RWPE1 (cell line): Measurements from ENCODE around the gene MCAT.

Experiments used
- CTCF ChIA-PET: fragments of 350-600 bp; sonication (Branson Sonifier 250); formaldehyde crosslinking; extraction: SDS; loops from one replicate; lab custom pipeline; 2021; lab: Yijun Ruan, JAX
- POLR2A ChIA-PET: fragments of 400-600 bp; formaldehyde crosslinking; extraction: SDS; loops from one replicate; lab custom pipeline; 2020; ENCODE audit warnings: antibody characterized with exemption; ENCODE audit not compliant: low non-redundant PET; lab: Yijun Ruan, JAX
- DNase-seq: peaks from one replicate; pipeline ENCODE4 v3.0.0; 2012; ENCODE audit warnings: low spot score
- H3K27ac ChIP-seq: fragments of 450-650 bp; 2 replicates; pipeline ENCODE4 v1.5.1; 2017
- TF ChIP-seq, protein P1 (sequence below): fragments of 450-650 bp; conservative IDR thresholded peaks from 2 replicates; pipeline ENCODE4 v1.5.1; 2017; ENCODE audit warnings: low read depth, mild to moderate bottlenecking

The MCAT gene

DNA sequence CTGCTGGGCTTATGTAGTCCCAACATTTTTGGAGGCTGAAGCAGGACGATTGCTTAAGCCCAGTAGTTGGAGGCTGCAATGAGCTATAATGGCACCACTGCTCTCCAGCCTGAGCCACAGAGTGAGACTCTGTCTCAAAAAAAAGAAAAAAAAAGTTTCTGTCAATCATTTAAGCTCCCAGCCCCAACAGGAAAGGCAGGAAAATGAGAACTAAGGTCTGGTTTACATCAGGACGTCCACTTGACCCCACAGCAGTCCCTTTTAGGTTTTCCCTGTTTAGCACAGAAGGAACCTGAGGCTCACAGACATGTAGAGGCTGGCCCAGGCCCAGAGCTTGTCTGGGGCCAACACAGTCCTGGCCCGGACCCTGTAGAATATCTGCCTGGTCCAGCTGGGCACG, 44.8 kb downstream of the MCAT start:
- no peak overlapping the region for H3K27ac ChIP-seq
- ChIA-PET POLR2A (no interaction called here), CTCF (interaction anchor here (1.4 kb wide), 1 partner anchor 8 kb away, joined by 11 read pairs; no protein-coding TSS in a partner anchor)
- no peak for DNase-seq
- TF ChIP-seq, protein P1, sequence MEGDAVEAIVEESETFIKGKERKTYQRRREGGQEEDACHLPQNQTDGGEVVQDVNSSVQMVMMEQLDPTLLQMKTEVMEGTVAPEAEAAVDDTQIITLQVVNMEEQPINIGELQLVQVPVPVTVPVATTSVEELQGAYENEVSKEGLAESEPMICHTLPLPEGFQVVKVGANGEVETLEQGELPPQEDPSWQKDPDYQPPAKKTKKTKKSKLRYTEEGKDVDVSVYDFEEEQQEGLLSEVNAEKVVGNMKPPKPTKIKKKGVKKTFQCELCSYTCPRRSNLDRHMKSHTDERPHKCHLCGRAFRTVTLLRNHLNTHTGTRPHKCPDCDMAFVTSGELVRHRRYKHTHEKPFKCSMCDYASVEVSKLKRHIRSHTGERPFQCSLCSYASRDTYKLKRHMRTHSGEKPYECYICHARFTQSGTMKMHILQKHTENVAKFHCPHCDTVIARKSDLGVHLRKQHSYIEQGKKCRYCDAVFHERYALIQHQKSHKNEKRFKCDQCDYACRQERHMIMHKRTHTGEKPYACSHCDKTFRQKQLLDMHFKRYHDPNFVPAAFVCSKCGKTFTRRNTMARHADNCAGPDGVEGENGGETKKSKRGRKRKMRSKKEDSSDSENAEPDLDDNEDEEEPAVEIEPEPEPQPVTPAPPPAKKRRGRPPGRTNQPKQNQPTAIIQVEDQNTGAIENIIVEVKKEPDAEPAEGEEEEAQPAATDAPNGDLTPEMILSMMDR: no peak

DNA sequence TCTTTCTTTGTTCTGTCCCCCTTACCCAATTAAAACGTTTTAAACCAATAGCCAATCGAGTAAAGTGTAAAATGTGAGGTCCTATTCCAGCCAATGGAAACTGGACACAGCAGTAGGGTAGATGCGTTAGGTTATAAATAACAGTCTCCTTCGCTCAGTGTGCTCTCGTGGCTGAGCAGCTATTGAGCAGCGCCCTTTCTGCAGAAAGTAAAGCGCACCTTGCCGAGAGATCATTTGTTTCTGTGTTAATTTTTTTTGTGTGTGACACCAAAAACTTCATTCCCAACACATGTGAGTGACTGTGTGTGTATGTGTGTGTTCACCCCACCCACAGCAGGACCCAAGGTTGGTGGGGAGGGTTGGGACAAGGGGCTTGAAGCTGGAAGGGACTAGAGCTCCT, 46.8 kb downstream of the MCAT start:
- no peak for DNase-seq
- no peak overlapping the region for H3K27ac ChIP-seq
- POLR2A ChIA-PET: no interaction called here
- TF ChIP-seq, protein P1: no peak
- CTCF ChIA-PET: no interaction called here

DNA sequence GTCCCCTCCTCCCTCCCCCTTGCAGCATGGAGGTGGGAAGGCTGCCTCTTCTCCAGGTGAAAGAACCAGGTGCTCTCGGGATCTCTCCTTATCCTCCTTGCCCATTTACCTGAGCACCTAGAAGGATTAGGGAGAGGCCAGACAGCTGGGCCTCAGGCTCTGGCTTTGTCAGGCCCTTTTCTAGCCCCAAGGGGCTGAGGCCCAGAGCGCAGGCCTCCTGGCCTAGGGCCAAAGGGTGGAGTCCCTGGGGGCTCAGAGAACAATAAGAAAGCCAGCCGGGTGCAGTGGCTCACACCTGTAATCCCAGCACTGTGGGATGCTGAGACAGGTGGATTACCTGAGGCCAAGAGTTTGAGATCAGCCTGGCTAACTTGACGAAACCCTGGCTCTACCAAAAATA, 48.6 kb downstream of the MCAT start:
- H3K27ac ChIP-seq: peak overlapping the region; percentile 34; the same call in 1 of the 2 replicates
- DNase-seq: no peak
- POLR2A ChIA-PET: no interaction called here
- CTCF ChIA-PET: interaction anchor here (0.6 kb wide), 2 partner anchors 227 to 315 kb away, joined by 3 to 4 read pairs; no protein-coding TSS in a partner anchor
- TF ChIP-seq, protein P1: no peak

DNA sequence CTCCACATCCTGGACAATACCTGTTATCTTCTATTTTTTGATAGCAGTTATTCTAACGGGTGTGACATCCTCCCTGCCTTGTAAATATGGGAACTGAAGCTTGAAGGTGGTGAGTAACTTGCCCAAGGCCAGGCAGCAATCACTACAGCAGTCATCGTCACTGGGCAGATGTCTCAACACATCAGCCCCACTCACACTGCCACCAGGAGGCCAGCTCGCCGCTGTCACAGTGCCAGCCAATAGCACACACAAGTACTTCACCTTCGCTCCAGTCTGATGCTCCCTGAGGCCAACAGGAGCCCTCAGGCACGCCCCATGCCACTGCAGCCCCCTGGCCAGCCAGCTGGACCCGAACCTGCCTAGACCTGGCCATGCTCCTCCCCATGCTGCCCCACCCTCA, 49.1 kb downstream of the MCAT start:
- TF ChIP-seq, protein P1: no peak
- POLR2A ChIA-PET: interaction anchor here (0.5 kb wide), 1 partner anchor 19 kb away, joined by 4 read pairs; no protein-coding TSS in a partner anchor
- CTCF ChIA-PET: interaction anchor here (0.6 to 0.7 kb wide), 3 partner anchors 227 to 314 kb away, joined by 3 to 4 read pairs (median 3); no protein-coding TSS in a partner anchor
- DNase-seq: no peak
- H3K27ac ChIP-seq: peak overlapping the region; percentile 34

DNA sequence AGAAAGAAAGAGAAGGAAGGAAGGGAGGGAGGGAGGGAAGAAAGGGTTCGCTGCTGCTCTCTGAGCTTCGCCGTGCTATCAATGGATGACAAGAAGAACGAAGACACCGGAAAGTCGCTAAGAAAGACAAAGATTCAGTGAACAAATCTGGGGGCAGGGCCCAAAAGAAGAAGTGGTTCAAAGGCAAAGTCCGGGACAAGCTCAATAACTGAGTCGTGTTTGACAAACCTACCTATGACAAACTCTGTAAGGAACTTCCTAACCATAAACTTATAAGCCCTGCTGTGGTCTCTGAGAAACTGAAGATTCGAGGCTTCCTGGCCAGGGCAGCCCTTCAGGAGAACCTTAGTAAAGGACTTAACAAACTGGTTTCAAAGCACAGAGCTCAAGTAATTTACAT, 51.1 kb downstream of the MCAT start:
- ChIA-PET POLR2A (no interaction called here), CTCF (interaction anchor here (0.6 to 0.7 kb wide), 2 partner anchors 53 to 311 kb away, joined by 3 read pairs; no protein-coding TSS in a partner anchor)
- H3K27ac ChIP-seq: no peak overlapping the region
- TF ChIP-seq, protein P1: no peak
- no peak for DNase-seq

DNA sequence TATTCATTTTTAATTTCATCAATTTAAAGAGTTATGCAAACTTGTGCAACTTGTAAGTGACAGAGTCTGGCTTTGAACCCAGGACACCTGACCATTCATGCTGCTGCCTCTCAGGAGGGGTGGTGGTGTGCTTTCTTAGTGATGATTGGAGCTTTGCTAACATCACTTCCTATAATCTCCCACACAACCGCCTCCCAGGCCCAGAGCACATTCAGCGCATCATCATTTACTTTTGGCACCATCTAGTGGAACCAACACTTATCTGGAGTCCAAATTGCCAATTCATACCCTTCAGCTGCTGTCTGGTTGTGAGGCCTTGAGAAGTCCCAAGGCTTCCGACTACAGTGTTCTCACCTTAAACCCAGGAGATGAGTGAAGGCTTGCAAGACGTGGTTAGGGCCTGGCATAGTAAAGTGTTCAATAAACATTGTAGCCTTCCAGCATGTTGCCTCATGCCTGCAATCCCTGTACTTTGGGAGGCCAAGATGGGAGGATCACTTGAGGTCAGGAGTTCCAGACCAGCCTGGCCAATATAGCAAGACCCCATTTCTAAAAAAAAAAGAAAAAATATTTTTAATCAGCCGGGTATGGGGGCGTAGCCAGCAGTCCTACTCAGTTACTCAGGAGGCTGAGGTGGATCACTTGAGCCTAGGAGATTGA, 52.9 kb downstream of the MCAT start:
- H3K27ac ChIP-seq: peak overlapping the region; percentile 85
- DNase-seq: peak; percentile 67
- POLR2A ChIA-PET: no interaction called here
- TF ChIP-seq, protein P1: peak; percentile 65
- CTCF ChIA-PET: interaction anchor here (0.5 to 1.1 kb wide), 8 partner anchors 8 to 450 kb away, joined by 3 to 11 read pairs (median 3); partner anchors contain the start of genes ARFGAP3 and ATP5MGL
